ENCODE measurements around the gene MRPL42. TPM values are rescaled to one million over a fixed set of nuclear protein-coding genes. Genes with fewer than 3 reads are reported as not detected.

MRPL42 gene
- total and polyA plus RNA-seq, 2 experiments from 2014 or later = 195 to 269 TPM

DNA sequence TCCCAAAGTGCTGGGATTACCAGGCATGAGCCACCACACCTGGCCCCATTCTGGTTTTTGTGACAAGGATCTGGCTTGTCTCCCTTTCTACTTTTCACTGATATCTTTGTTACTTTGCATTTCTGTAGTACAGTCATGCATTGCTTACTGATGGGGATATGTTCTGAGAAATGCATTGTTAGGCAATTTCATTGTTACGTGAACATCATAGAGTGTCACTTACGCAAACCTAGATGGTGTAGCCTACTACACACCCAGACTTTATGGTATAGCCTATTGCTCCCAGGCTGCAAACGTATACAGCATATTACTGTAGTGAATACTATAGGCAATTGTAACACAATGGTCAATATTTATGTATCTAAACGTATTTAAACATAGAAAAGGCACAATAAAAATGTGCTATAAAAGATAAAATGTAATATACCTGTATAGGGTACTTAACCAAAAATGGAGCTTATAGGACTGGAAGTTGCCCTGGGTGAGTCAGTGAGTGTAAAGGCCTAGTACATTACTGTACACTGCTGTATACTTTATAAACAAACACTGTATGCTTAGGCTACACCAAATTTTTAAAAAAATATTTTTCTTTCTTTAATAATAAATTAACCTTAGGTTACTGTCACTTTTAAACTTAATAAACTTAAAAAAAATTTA lies 16.0 kb downstream of the MRPL42 start (continued):
- TF ChIP-seq, protein P1, sequence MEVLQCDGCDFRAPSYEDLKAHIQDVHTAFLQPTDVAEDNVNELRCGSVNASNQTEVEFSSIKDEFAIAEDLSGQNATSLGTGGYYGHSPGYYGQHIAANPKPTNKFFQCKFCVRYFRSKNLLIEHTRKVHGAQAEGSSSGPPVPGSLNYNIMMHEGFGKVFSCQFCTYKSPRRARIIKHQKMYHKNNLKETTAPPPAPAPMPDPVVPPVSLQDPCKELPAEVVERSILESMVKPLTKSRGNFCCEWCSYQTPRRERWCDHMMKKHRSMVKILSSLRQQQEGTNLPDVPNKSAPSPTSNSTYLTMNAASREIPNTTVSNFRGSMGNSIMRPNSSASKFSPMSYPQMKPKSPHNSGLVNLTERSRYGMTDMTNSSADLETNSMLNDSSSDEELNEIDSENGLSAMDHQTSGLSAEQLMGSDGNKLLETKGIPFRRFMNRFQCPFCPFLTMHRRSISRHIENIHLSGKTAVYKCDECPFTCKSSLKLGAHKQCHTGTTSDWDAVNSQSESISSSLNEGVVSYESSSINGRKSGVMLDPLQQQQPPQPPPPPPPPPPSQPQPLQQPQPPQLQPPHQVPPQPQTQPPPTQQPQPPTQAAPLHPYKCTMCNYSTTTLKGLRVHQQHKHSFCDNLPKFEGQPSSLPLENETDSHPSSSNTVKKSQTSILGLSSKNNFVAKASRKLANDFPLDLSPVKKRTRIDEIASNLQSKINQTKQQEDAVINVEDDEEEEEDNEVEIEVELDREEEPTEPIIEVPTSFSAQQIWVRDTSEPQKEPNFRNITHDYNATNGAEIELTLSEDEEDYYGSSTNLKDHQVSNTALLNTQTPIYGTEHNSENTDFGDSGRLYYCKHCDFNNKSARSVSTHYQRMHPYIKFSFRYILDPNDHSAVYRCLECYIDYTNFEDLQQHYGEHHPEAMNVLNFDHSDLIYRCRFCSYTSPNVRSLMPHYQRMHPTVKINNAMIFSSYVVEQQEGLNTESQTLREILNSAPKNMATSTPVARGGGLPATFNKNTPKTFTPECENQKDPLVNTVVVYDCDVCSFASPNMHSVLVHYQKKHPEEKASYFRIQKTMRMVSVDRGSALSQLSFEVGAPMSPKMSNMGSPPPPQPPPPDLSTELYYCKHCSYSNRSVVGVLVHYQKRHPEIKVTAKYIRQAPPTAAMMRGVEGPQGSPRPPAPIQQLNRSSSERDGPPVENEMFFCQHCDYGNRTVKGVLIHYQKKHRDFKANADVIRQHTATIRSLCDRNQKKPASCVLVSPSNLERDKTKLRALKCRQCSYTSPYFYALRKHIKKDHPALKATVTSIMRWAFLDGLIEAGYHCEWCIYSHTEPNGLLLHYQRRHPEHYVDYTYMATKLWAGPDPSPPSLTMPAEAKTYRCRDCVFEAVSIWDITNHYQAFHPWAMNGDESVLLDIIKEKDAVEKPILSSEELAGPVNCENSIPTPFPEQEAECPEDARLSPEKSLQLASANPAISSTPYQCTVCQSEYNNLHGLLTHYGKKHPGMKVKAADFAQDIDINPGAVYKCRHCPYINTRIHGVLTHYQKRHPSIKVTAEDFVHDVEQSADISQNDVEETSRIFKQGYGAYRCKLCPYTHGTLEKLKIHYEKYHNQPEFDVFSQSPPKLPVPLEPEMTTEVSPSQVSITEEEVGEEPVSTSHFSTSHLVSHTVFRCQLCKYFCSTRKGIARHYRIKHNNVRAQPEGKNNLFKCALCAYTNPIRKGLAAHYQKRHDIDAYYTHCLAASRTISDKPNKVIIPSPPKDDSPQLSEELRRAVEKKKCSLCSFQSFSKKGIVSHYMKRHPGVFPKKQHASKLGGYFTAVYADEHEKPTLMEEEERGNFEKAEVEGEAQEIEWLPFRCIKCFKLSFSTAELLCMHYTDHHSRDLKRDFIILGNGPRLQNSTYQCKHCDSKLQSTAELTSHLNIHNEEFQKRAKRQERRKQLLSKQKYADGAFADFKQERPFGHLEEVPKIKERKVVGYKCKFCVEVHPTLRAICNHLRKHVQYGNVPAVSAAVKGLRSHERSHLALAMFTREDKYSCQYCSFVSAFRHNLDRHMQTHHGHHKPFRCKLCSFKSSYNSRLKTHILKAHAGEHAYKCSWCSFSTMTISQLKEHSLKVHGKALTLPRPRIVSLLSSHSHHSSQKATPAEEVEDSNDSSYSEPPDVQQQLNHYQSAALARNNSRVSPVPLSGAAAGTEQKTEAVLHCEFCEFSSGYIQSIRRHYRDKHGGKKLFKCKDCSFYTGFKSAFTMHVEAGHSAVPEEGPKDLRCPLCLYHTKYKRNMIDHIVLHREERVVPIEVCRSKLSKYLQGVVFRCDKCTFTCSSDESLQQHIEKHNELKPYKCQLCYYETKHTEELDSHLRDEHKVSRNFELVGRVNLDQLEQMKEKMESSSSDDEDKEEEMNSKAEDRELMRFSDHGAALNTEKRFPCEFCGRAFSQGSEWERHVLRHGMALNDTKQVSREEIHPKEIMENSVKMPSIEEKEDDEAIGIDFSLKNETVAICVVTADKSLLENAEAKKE (CRISPR knock-in tag; IDR thresholded peaks at IDR 0.05) = no peak
- TF ChIP-seq STAT1 (IDR thresholded peaks at IDR 0.05; ENCODE audit: unreplicated experiment) (no peak), EZH2phosphoT487 (IDR thresholded peaks at IDR 0.05; ENCODE audit: unreplicated experiment) (no peak), ZNF114 (CRISPR knock-in tag; IDR thresholded peaks at IDR 0.05) (no peak), EZH2 (IDR thresholded peaks at IDR 0.05; ENCODE audit: low read depth, unreplicated experiment) (no peak), CREB1 (CRISPR knock-in tag; IDR thresholded peaks at IDR 0.05; ENCODE audit: low read depth) (no peak)
- TF ChIP-seq, protein P2, sequence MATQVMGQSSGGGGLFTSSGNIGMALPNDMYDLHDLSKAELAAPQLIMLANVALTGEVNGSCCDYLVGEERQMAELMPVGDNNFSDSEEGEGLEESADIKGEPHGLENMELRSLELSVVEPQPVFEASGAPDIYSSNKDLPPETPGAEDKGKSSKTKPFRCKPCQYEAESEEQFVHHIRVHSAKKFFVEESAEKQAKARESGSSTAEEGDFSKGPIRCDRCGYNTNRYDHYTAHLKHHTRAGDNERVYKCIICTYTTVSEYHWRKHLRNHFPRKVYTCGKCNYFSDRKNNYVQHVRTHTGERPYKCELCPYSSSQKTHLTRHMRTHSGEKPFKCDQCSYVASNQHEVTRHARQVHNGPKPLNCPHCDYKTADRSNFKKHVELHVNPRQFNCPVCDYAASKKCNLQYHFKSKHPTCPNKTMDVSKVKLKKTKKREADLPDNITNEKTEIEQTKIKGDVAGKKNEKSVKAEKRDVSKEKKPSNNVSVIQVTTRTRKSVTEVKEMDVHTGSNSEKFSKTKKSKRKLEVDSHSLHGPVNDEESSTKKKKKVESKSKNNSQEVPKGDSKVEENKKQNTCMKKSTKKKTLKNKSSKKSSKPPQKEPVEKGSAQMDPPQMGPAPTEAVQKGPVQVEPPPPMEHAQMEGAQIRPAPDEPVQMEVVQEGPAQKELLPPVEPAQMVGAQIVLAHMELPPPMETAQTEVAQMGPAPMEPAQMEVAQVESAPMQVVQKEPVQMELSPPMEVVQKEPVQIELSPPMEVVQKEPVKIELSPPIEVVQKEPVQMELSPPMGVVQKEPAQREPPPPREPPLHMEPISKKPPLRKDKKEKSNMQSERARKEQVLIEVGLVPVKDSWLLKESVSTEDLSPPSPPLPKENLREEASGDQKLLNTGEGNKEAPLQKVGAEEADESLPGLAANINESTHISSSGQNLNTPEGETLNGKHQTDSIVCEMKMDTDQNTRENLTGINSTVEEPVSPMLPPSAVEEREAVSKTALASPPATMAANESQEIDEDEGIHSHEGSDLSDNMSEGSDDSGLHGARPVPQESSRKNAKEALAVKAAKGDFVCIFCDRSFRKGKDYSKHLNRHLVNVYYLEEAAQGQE (IDR thresholded peaks at IDR 0.05; ENCODE audit: unreplicated experiment) = no peak
- TF ChIP-seq, protein P3, sequence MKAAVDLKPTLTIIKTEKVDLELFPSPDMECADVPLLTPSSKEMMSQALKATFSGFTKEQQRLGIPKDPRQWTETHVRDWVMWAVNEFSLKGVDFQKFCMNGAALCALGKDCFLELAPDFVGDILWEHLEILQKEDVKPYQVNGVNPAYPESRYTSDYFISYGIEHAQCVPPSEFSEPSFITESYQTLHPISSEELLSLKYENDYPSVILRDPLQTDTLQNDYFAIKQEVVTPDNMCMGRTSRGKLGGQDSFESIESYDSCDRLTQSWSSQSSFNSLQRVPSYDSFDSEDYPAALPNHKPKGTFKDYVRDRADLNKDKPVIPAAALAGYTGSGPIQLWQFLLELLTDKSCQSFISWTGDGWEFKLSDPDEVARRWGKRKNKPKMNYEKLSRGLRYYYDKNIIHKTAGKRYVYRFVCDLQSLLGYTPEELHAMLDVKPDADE (IDR thresholded peaks at IDR 0.05) = no peak

Measured in GM23338 (cell line).